HG02884 (cell line): ENCODE results near the gene RASSF4.

Experiments used
- ATAC-seq: cut with Tn5 transposase; IDR thresholded peaks from one replicate; pipeline ENCODE4 v1.9.1; 2021; ENCODE audit warnings: mild to moderate bottlenecking, moderate library complexity; ENCODE audit not compliant: unreplicated experiment

RASSF4 gene

GRCh38 chr10:44974628-44975430, 15.2 kb downstream of the RASSF4 start:
- ATAC-seq: peak; percentile 68

GRCh38 chr10:44975431-44976331, 16.1 kb downstream of the RASSF4 start:
- ATAC-seq: no peak

- ATAC-seq: no peak
Observed at GRCh38 chr10:44976352-44977198, 17.0 kb downstream of the RASSF4 start.

- ATAC-seq: no peak
Observed at GRCh38 chr10:44977287-44978212, 17.9 kb downstream of the RASSF4 start.

GRCh38 chr10:44978213-44978569, 18.6 kb downstream of the RASSF4 start:
- ATAC-seq: no peak

- no peak for ATAC-seq
Observed at GRCh38 chr10:44978570-44979280, 19.1 kb downstream of the RASSF4 start, which contains the start of gene DEPP1. Gene DEPP1 (minus strand): TSS chr10:44978809. CDS start chr10:44978030, 779 bp downstream.

- no peak for ATAC-seq
Observed at GRCh38 chr10:44979281-44980191, 19.9 kb downstream of the RASSF4 start.

- no peak for ATAC-seq
Observed at GRCh38 chr10:44980309-44981171, 20.9 kb downstream of the RASSF4 start.

- ATAC-seq: peak; percentile 82
Observed at GRCh38 chr10:44981172-44982113, 21.8 kb downstream of the RASSF4 start.

- ATAC-seq: no peak
Observed at GRCh38 chr10:44982114-44982460, 22.5 kb downstream of the RASSF4 start.

- no peak for ATAC-seq
Observed at GRCh38 chr10:44982496-44982895, 22.9 kb downstream of the RASSF4 start.

GRCh38 chr10:44983066-44983894, 23.7 kb downstream of the RASSF4 start:
- no peak for ATAC-seq

- no peak for ATAC-seq
Observed at GRCh38 chr10:44983895-44984278, 24.3 kb downstream of the RASSF4 start.

GRCh38 chr10:44984671-44985101, 25.1 kb downstream of the RASSF4 start:
- no peak for ATAC-seq

GRCh38 chr10:44985175-44985681, 25.6 kb downstream of the RASSF4 start:
- ATAC-seq: no peak
